ENCODE results near the gene RPL13A. TPM values are rescaled to one million over a fixed set of nuclear protein-coding genes. Genes with fewer than 3 reads are reported as not detected.

The RPL13A gene
- total RNA-seq: 5,773 TPM
- 1,000 to 10,000 TPM; 4,396 to 5,632 (median 4,838) TPM for polyA plus RNA-seq (ENCODE audit: insufficient read depth in 1 of 8, insufficient read length in 8 of 8, low replicate concordance in 1 of 8)
- long read RNA-seq, donor 1, transcript RPL13A-204 (5 exons, 728 nt): minor isoform, 25 of 728 reads
- long read RNA-seq, donor 1, transcript RPL13A-201 (8 exons, 1,181 nt): major isoform, 449 of 728 reads
- long read RNA-seq, donor 1, transcript RPL13A-214 (8 exons, 1,122 nt): minor isoform, 10 of 728 reads
- long read RNA-seq, donor 1, partial matches to known transcripts: 214 of 728 reads
- long read RNA-seq, donor 1, other reads (novel, unspliced or antisense): 30 of 728 reads
- long read RNA-seq, donor 2, transcript RPL13A-201 (8 exons, 1,181 nt): major isoform, 126 of 181 reads
- long read RNA-seq, donor 2, transcript RPL13A-214 (8 exons, 1,122 nt): minor isoform, 5 of 181 reads
- long read RNA-seq, donor 2, partial matches to known transcripts: 47 of 181 reads
- long read RNA-seq, donor 2, other reads (novel, unspliced or antisense): 0 of 181 reads
- long read RNA-seq, donor 3, transcript RPL13A-201 (8 exons, 1,181 nt): major isoform, 970 of 1,713 reads
- long read RNA-seq, donor 3, transcript RPL13A-214 (8 exons, 1,122 nt): minor isoform, 27 of 1,713 reads
- long read RNA-seq, donor 3, transcript RPL13A-204 (5 exons, 728 nt): minor isoform, 31 of 1,713 reads
- long read RNA-seq, donor 3, partial matches to known transcripts: 652 of 1,713 reads
- long read RNA-seq, donor 3, other reads (novel, unspliced or antisense): 32 of 1,713 reads
- long read RNA-seq, donor 4, transcript RPL13A-204 (5 exons, 728 nt): minor isoform, 34 of 1,511 reads
- long read RNA-seq, donor 4, transcript RPL13A-214 (8 exons, 1,122 nt): minor isoform, 27 of 1,511 reads
- long read RNA-seq, donor 4, transcript RPL13A-201 (8 exons, 1,181 nt): major isoform, 955 of 1,511 reads
- long read RNA-seq, donor 4, partial matches to known transcripts: 450 of 1,511 reads
- long read RNA-seq, donor 4, other reads (novel, unspliced or antisense): 44 of 1,511 reads
- long read RNA-seq, donor 5, transcript RPL13A-204 (5 exons, 728 nt): minor isoform, 74 of 2,942 reads
- long read RNA-seq, donor 5, transcript RPL13A-201 (8 exons, 1,181 nt): major isoform, 2,105 of 2,942 reads
- long read RNA-seq, donor 5, transcript RPL13A-214 (8 exons, 1,122 nt): minor isoform, 65 of 2,942 reads
- long read RNA-seq, donor 5, partial matches to known transcripts: 630 of 2,942 reads
- long read RNA-seq, donor 5, other reads (novel, unspliced or antisense): 61 of 2,942 reads
- long read RNA-seq, donor 6, transcript RPL13A-210 (8 exons, 794 nt): minor isoform, 5 of 3,923 reads
- long read RNA-seq, donor 6, transcript RPL13A-201 (8 exons, 1,181 nt): major isoform, 2,270 of 3,923 reads
- long read RNA-seq, donor 6, transcript RPL13A-214 (8 exons, 1,122 nt): minor isoform, 59 of 3,923 reads
- long read RNA-seq, donor 6, transcript RPL13A-204 (5 exons, 728 nt): minor isoform, 69 of 3,923 reads
- long read RNA-seq, donor 6, partial matches to known transcripts: 1,463 of 3,923 reads
- long read RNA-seq, donor 6, other reads (novel, unspliced or antisense): 55 of 3,923 reads
- long read RNA-seq, donor 7, transcript RPL13A-214 (8 exons, 1,122 nt): minor isoform, 30 of 2,786 reads
- long read RNA-seq, donor 7, transcript RPL13A-204 (5 exons, 728 nt): minor isoform, 37 of 2,786 reads
- long read RNA-seq, donor 7, transcript RPL13A-201 (8 exons, 1,181 nt): major isoform, 1,600 of 2,786 reads
- long read RNA-seq, donor 7, partial matches to known transcripts: 1,034 of 2,786 reads
- long read RNA-seq, donor 7, other reads (novel, unspliced or antisense): 79 of 2,786 reads
- long read RNA-seq, donor 8, transcript RPL13A-204 (5 exons, 728 nt): minor isoform, 40 of 1,639 reads
- long read RNA-seq, donor 8, transcript RPL13A-201 (8 exons, 1,181 nt): major isoform, 915 of 1,639 reads
- long read RNA-seq, donor 8, transcript RPL13A-214 (8 exons, 1,122 nt): minor isoform, 22 of 1,639 reads
- long read RNA-seq, donor 8, partial matches to known transcripts: 615 of 1,639 reads
- long read RNA-seq, donor 8, other reads (novel, unspliced or antisense): 43 of 1,639 reads
- long read RNA-seq, donor 9, transcript RPL13A-204 (5 exons, 728 nt): minor isoform, 32 of 1,391 reads
- long read RNA-seq, donor 9, transcript RPL13A-201 (8 exons, 1,181 nt): major isoform, 808 of 1,391 reads
- long read RNA-seq, donor 9, transcript RPL13A-214 (8 exons, 1,122 nt): minor isoform, 15 of 1,391 reads
- long read RNA-seq, donor 9, partial matches to known transcripts: 502 of 1,391 reads
- long read RNA-seq, donor 9, other reads (novel, unspliced or antisense): 32 of 1,391 reads
- long read RNA-seq, donor 10, transcript RPL13A-201 (8 exons, 1,181 nt): major isoform, 1,658 of 2,631 reads
- long read RNA-seq, donor 10, transcript RPL13A-214 (8 exons, 1,122 nt): minor isoform, 41 of 2,631 reads
- long read RNA-seq, donor 10, transcript RPL13A-204 (5 exons, 728 nt): minor isoform, 41 of 2,631 reads
- long read RNA-seq, donor 10, partial matches to known transcripts: 838 of 2,631 reads
- long read RNA-seq, donor 10, other reads (novel, unspliced or antisense): 46 of 2,631 reads
- long read RNA-seq, donor 11, transcript RPL13A-201 (8 exons, 1,181 nt): major isoform, 1,065 of 1,897 reads
- long read RNA-seq, donor 11, transcript RPL13A-214 (8 exons, 1,122 nt): minor isoform, 32 of 1,897 reads
- long read RNA-seq, donor 11, transcript RPL13A-204 (5 exons, 728 nt): minor isoform, 15 of 1,897 reads
- long read RNA-seq, donor 11, partial matches to known transcripts: 720 of 1,897 reads
- long read RNA-seq, donor 11, other reads (novel, unspliced or antisense): 61 of 1,897 reads

- under 1% methylated on average over 54 of the region's 57 CpGs for WGBS (ENCODE audit: insufficient coverage)
- Histone ChIP-seq H3K36me3 (ENCODE audit: control insufficient read depth, insufficient read depth, low read length) (peaks cover 41% of the 10 kb centered on the region), H3K4me3 (ENCODE audit: low read length) (peak within 1 kb of the TSS; percentile 97), H3K4me1 (ENCODE audit: control insufficient read depth, insufficient read depth, low read length) (peaks cover 33% of the 10 kb centered on the region), H3K9me3 (replicated peaks; ENCODE audit: control insufficient read depth, low read depth, low read length) (no peaks in the 10 kb centered on the region), H3K27me3 (ENCODE audit: control insufficient read depth, insufficient read depth, low read length) (no peaks in the 10 kb centered on the region), H3K27ac (ENCODE audit: low read length) (peak within 1 kb of the TSS; percentile 93)
- DNase-seq: peak; percentile 100
Measured at GRCh38 chr19:49487277-49488045, at the start of gene RPL13A. RPL13A (plus strand) TSS chr19:49487608; CDS start chr19:49487630, 22 bp downstream.

DNA sequence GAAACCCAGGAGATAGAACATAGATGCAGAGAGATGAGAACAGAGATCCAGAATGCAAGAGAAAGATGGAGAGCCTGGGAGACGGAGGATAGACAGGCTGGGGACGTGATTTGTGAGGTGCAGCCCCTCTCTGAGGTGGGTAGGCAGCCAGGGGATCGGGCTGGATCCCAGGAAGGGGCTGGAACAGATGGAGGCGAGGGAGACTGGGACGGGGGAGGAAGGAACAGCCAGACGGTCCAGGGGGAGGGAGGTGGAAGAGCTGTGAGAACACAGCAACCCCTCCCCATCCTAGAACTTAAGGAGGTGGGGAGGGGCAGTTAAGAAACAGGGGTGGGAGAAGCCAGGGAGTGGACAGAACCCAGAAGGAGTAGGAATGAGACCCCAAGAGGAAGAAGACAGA, 49.1 kb upstream of the RPL13A start:
- no peak overlapping the region for H3K4me3 ChIP-seq (ENCODE audit: low read length)
- no peaks in the 10 kb centered on the region for H3K9me3 ChIP-seq (replicated peaks; ENCODE audit: control insufficient read depth, low read depth, low read length)
- 0% methylated on average over 2 of the region's 6 CpGs for WGBS (ENCODE audit: insufficient coverage)
- H3K27me3 ChIP-seq (ENCODE audit: control insufficient read depth, insufficient read depth, low read length): peaks cover 97% of the 10 kb centered on the region
- peaks cover 27% of the 10 kb centered on the region for H3K4me1 ChIP-seq (ENCODE audit: control insufficient read depth, insufficient read depth, low read length)
- H3K27ac ChIP-seq (ENCODE audit: low read length): no peak overlapping the region
- H3K36me3 ChIP-seq (ENCODE audit: control insufficient read depth, insufficient read depth, low read length): no peaks in the 10 kb centered on the region
- no peak for DNase-seq

DNA sequence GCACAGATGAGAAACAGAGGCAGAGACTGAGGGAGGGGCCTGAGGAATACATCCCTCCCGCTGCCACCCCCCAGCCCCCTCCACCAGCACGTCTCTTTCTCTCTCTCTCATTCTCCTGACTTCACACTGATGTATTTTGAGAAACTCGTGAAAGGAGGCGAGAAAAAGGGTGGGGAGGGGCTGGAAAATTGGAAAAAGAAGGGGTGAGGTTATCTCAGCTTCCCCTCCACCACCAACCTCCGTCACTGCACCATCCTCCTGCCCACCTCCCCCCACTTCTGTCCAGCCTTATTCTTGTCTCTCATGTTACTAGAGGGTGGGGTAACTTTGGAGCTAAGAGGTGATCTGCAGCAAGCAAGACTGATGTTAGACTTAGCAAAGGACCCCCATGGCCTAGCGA, 47.6 kb upstream of the RPL13A start:
- 100% methylated on average over 1 of the region's 6 CpGs for WGBS (ENCODE audit: insufficient coverage)
- no peak for DNase-seq
- H3K4me3 ChIP-seq (ENCODE audit: low read length): no peak overlapping the region

GRCh38 chr19:49440439-49441209, 46.8 kb upstream of the RPL13A start:
- Histone ChIP-seq H3K4me3 (ENCODE audit: low read length) (no peak overlapping the region), H3K27me3 (ENCODE audit: control insufficient read depth, insufficient read depth, low read length) (peaks cover 74% of the 10 kb centered on the region), H3K4me1 (ENCODE audit: control insufficient read depth, insufficient read depth, low read length) (peaks cover 27% of the 10 kb centered on the region), H3K36me3 (ENCODE audit: control insufficient read depth, insufficient read depth, low read length) (no peaks in the 10 kb centered on the region), H3K9me3 (replicated peaks; ENCODE audit: control insufficient read depth, low read depth, low read length) (no peaks in the 10 kb centered on the region), H3K27ac (ENCODE audit: low read length) (no peak overlapping the region)
- 22% methylated on average over 13 of the region's 19 CpGs for WGBS (ENCODE audit: insufficient coverage)
- peak; percentile 20 for DNase-seq

More for the DNA sequence above, 47.6 kb upstream of the RPL13A start:
- Histone ChIP-seq H3K36me3 (ENCODE audit: control insufficient read depth, insufficient read depth, low read length) (no peaks in the 10 kb centered on the region), H3K27ac (ENCODE audit: low read length) (no peak overlapping the region), H3K9me3 (replicated peaks; ENCODE audit: control insufficient read depth, low read depth, low read length) (no peaks in the 10 kb centered on the region), H3K27me3 (ENCODE audit: control insufficient read depth, insufficient read depth, low read length) (peaks cover 82% of the 10 kb centered on the region), H3K4me1 (ENCODE audit: control insufficient read depth, insufficient read depth, low read length) (peaks cover 27% of the 10 kb centered on the region)

- Histone ChIP-seq H3K4me1 (ENCODE audit: control insufficient read depth, insufficient read depth, low read length) (peaks cover 25% of the 10 kb centered on the region), H3K4me3 (ENCODE audit: low read length) (peak within 1 kb of the TSS; percentile 72), H3K27ac (ENCODE audit: low read length) (peak within 1 kb of the TSS; percentile 55), H3K27me3 (ENCODE audit: control insufficient read depth, insufficient read depth, low read length) (peaks cover 66% of the 10 kb centered on the region), H3K36me3 (ENCODE audit: control insufficient read depth, insufficient read depth, low read length) (peaks cover 6% of the 10 kb centered on the region), H3K9me3 (replicated peaks; ENCODE audit: control insufficient read depth, low read depth, low read length) (no peaks in the 10 kb centered on the region)
- 1% methylated on average over 52 of the region's 56 CpGs for WGBS (ENCODE audit: insufficient coverage)
- peak; percentile 74 for DNase-seq
Measured at GRCh38 chr19:49441210-49441959, 46.0 kb upstream of the RPL13A start, which contains the start of gene SLC17A7. SLC17A7 (minus strand) TSS chr19:49441527; CDS start chr19:49441379, 148 bp downstream.

DNA sequence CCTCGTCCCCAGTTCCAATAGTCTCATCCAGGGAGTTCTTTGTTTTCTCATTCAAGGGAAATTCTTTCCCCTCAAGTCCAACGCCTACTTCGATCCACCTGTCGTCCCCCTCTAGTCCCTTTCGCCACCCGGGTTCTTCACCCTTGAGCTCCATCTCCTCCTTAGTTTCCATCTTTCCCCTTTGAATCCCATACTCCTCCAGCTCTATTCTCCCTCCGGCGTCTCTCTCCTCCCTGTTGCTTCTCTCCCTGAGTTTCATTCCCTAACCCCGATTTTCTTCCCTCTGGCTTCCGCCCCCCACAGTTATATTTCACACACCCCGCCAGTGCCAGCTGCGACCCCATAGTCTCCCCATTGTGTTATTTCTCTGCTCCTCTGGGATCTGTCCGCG, 45.5 kb upstream of the RPL13A start:
- Histone ChIP-seq H3K4me1 (ENCODE audit: control insufficient read depth, insufficient read depth, low read length) (peaks cover 20% of the 10 kb centered on the region), H3K27me3 (ENCODE audit: control insufficient read depth, insufficient read depth, low read length) (peaks cover 61% of the 10 kb centered on the region), H3K9me3 (replicated peaks; ENCODE audit: control insufficient read depth, low read depth, low read length) (no peaks in the 10 kb centered on the region), H3K36me3 (ENCODE audit: control insufficient read depth, insufficient read depth, low read length) (peaks cover 11% of the 10 kb centered on the region), H3K27ac (ENCODE audit: low read length) (peak overlapping the region; percentile 55), H3K4me3 (ENCODE audit: low read length) (no peak overlapping the region)
- peak; percentile 29 for DNase-seq
- WGBS (ENCODE audit: insufficient coverage): 14% methylated on average over 14 of the region's 14 CpGs
